Keratinocyte (primary cell): ENCODE results near the gene MBD3L3. TPM values are rescaled to one million over a fixed set of nuclear protein-coding genes. Genes with fewer than 3 reads are reported as not detected.

Experiments used
- DNase-seq: peaks from one replicate; pipeline ENCODE4 v3.0.0-alpha.2; 2011; ENCODE audit warnings: low read depth, missing footprints, low spot score
- FAIRE-seq: peaks from 2 replicates; lab custom pipeline; 2011; peaks lifted over from hg19 to GRCh38; lab: Jason Lieb, UNC
- H2AFZ ChIP-seq: 2 replicates; pipeline ENCODE4 v1.6.0; 2012; ENCODE audit warnings: low read length, control low read depth, inconsistent platforms; ENCODE audit not compliant: control insufficient read depth
- H3K27ac ChIP-seq: 2 replicates; pipeline ENCODE4 v1.5.1; 2011; ENCODE audit warnings: low read length; ENCODE audit not compliant: control insufficient read depth, insufficient read depth
- H3K27me3 ChIP-seq: 3 replicates; pipeline ENCODE4 v1.6.0; 2011; ENCODE audit warnings: low read length; ENCODE audit not compliant: control insufficient read depth, insufficient read depth; ENCODE audit errors: extremely low read depth
- H3K36me3 ChIP-seq, 2 experiments: 2 replicates in 1 of 2; 3 replicates in 1 of 2; pipeline ENCODE4 v1.5.1; 2011; ENCODE audit warnings: low read length in 2 of 2, mild to moderate bottlenecking in 1 of 2; ENCODE audit not compliant: control insufficient read depth in 2 of 2, insufficient read depth in 2 of 2; ENCODE audit errors: extremely low read depth in 1 of 2
- H3K4me1 ChIP-seq: 3 replicates; pipeline ENCODE4 v1.5.1; 2011; ENCODE audit warnings: low read length; ENCODE audit not compliant: control insufficient read depth, insufficient read depth; ENCODE audit errors: extremely low read depth
- H3K4me2 ChIP-seq: 3 replicates; pipeline ENCODE4 v1.6.0; 2011; ENCODE audit warnings: low read depth, low read length; ENCODE audit not compliant: control insufficient read depth, insufficient read depth; ENCODE audit errors: extremely low read depth
- H3K4me3 ChIP-seq, 3 experiments: fragments of 200-600 bp in 1 of 3; sonication (generic) in 1 of 3; 2 replicates in 2 of 3; 3 replicates in 1 of 3; pipeline ENCODE4 v1.5.1; 2011 to 2016; ENCODE audit warnings: low read length in 3 of 3, mild to moderate bottlenecking in 3 of 3, control low read depth in 2 of 3, inconsistent platforms in 1 of 3, low read depth in 1 of 3, mixed read lengths in 1 of 3, mixed run types in 1 of 3, moderate library complexity in 1 of 3; ENCODE audit not compliant: control insufficient read depth in 2 of 3, insufficient read depth in 2 of 3; ENCODE audit errors: extremely low read depth in 1 of 3
- H3K79me2 ChIP-seq: 2 replicates; pipeline ENCODE4 v1.6.0; 2012; ENCODE audit warnings: low read length; ENCODE audit not compliant: control insufficient read depth, insufficient read depth
- H3K9ac ChIP-seq: 3 replicates; pipeline ENCODE4 v1.6.0; 2011; ENCODE audit warnings: low read length; ENCODE audit not compliant: control insufficient read depth, insufficient read depth; ENCODE audit errors: extremely low read depth
- H3K9me1 ChIP-seq: 3 replicates; pipeline ENCODE4 v1.6.0; 2011; ENCODE audit warnings: low read length; ENCODE audit not compliant: control insufficient read depth, insufficient read depth; ENCODE audit errors: extremely low read depth
- H3K9me3 ChIP-seq: 2 replicates; pipeline ENCODE4 v1.5.1; 2012; ENCODE audit warnings: low read depth, low read length; ENCODE audit not compliant: control insufficient read depth
- H4K20me1 ChIP-seq: 3 replicates; pipeline ENCODE4 v1.6.0; 2011; ENCODE audit warnings: low read length; ENCODE audit not compliant: control insufficient read depth, insufficient read depth; ENCODE audit errors: extremely low read depth
- CTCF ChIP-seq, 3 experiments: IDR thresholded peaks in 1 of 3; conservative IDR thresholded peaks in 1 of 3; optimal IDR thresholded peaks in 1 of 3; 2 replicates in 2 of 3; 3 replicates in 1 of 3; pipeline versions ENCODE3 to v1.5.1; 2011; ENCODE audit warnings: low read length in 3 of 3, mild to moderate bottlenecking in 3 of 3, moderate library complexity in 2 of 3, control low read depth in 1 of 3, inconsistent platforms in 1 of 3; ENCODE audit not compliant: insufficient read depth in 2 of 3; ENCODE audit errors: extremely low read depth in 1 of 3
- EZH2 ChIP-seq: IDR thresholded peaks from one replicate; pipeline ENCODE4 v1.6.1; 2012; ENCODE audit warnings: inconsistent platforms, mild to moderate bottlenecking, low read length, moderate library complexity
- dilution Hi-C: fragments of 300-500 bp; cut with MboI; formaldehyde crosslinking; loops from one replicate; pipeline ENCODE4 v1.7.0; 2020; ENCODE audit warnings: low sequenced_read_pairs; ENCODE audit not compliant: extremely low pct_ligation_motif_present
- polyA plus RNA-seq, 5 experiments: library from polyadenylated mRNA; depleted of rRNA in 3 of 5; stranded (reverse) in 3 of 5; stranded (forward) in 1 of 5; unstranded in 1 of 5; fragments of >200 nt; gene quantifications; 1 replicate in 1 of 5; 2 replicates in 3 of 5; 3 replicates in 1 of 5; pipeline versions ENCODE4 v1.2.1 to v1.2.3, GENCODE V29; 2011 to 2012; ENCODE audit warnings: missing spikeins in 2 of 5, low read depth in 1 of 5, low replicate concordance in 1 of 5

MBD3L3 gene
- polyA plus RNA-seq, 1 donor (not counting 4 experiments of a cell fraction or from before 2014, with no cell fraction given): not detected

GRCh38 chr19:7104747-7105447 is 46.4 kb upstream of the MBD3L3 start:
- DNase-seq (no peak), FAIRE-seq (no peak)
- no peak overlapping the region for H3K27ac ChIP-seq
- no peaks in the 10 kb centered on the region for H3K79me2 ChIP-seq
- TF ChIP-seq EZH2: no peak
- no peak for TF ChIP-seq CTCF (optimal IDR thresholded peaks at IDR 0.05 in 1 of 3, IDR thresholded peaks at IDR 0.05 in 1 of 3, conservative IDR thresholded peaks at IDR 0.05 in 1 of 3; ENCODE audit: extremely low read depth in 1 of 3, insufficient read depth in 2 of 3, low read length in 3 of 3)
- H3K27me3 ChIP-seq: no peaks in the 10 kb centered on the region
- no peak overlapping the region for H2AFZ ChIP-seq
- no peak overlapping the region for H3K4me2 ChIP-seq
- H3K4me3 ChIP-seq: no peak overlapping the region
- H4K20me1 ChIP-seq: no peaks in the 10 kb centered on the region
- no peaks in the 10 kb centered on the region for H3K36me3 ChIP-seq
- no peak overlapping the region for H3K9ac ChIP-seq
- no peaks in the 10 kb centered on the region for H3K9me1 ChIP-seq
- peaks cover 2% of the 10 kb centered on the region for H3K9me3 ChIP-seq
- no peaks in the 10 kb centered on the region for H3K4me1 ChIP-seq
- dilution Hi-C loops: no loop called here

- Histone ChIP-seq H3K9me1 (no peaks in the 10 kb centered on the region), H3K79me2 (no peaks in the 10 kb centered on the region), H3K4me3 (no peak overlapping the region), H3K9ac (no peak overlapping the region), H3K36me3 (no peaks in the 10 kb centered on the region), H3K27me3 (no peaks in the 10 kb centered on the region), H3K4me1 (peaks cover 4% of the 10 kb centered on the region), H4K20me1 (no peaks in the 10 kb centered on the region), H3K4me2 (no peak overlapping the region), H3K9me3 (no peaks in the 10 kb centered on the region), H2AFZ (no peak overlapping the region), H3K27ac (no peak overlapping the region)
- TF ChIP-seq EZH2 (no peak), CTCF (optimal IDR thresholded peaks at IDR 0.05 in 1 of 3, IDR thresholded peaks at IDR 0.05 in 1 of 3, conservative IDR thresholded peaks at IDR 0.05 in 1 of 3; ENCODE audit: extremely low read depth in 1 of 3, insufficient read depth in 2 of 3, low read length in 3 of 3) (no peak)
- dilution Hi-C loops: no loop called here
- no peak for DNase-seq
- FAIRE-seq: no peak
Observed at GRCh38 chr19:7101498-7102253, 43.2 kb upstream of the MBD3L3 start.
